BJ (cell line): ENCODE results near the gene SQSTM1. TPM values are rescaled to one million over a fixed set of nuclear protein-coding genes. Genes with fewer than 3 reads are reported as not detected.

Experiments used
- CTCF ChIA-PET: fragments of 350-600 bp; formaldehyde crosslinking; extraction: SDS; loops from one replicate; lab custom pipeline; 2021; ENCODE audit warnings: antibody characterized with exemption, inconsistent platforms; lab: Yijun Ruan, JAX
- POLR2A ChIA-PET: fragments of 300-600 bp; sonication (Branson Sonifier 250); formaldehyde crosslinking; extraction: SDS; loops from one replicate; lab custom pipeline; 2021; ENCODE audit warnings: antibody characterized with exemption; lab: Charles Lee
- DNase-seq: peaks from one replicate; pipeline ENCODE4 v3.0.0-alpha.2; 2011; ENCODE audit warnings: low read depth
- H3K27me3 ChIP-seq: 2 replicates; pipeline ENCODE4 v1.6.0; 2011; ENCODE audit warnings: low read length; ENCODE audit not compliant: control insufficient read depth, insufficient read depth
- H3K36me3 ChIP-seq: 2 replicates; pipeline ENCODE4 v1.5.1; 2011; ENCODE audit warnings: low read length; ENCODE audit not compliant: control insufficient read depth, insufficient read depth
- H3K4me3 ChIP-seq: 2 replicates; pipeline ENCODE4 v1.5.1; 2011; ENCODE audit warnings: low read depth, mild to moderate bottlenecking, control low read depth, low read length
- polyA plus RNA-seq: library from polyadenylated mRNA; depleted of rRNA; stranded (reverse); fragments of >200 nt; gene quantifications from 2 replicates; pipeline ENCODE4 v1.2.3, GENCODE V29; 2011
- TF ChIP-seq, protein P1 (sequence below): IDR thresholded peaks from 2 replicates; pipeline ENCODE4 v1.5.1; 2011; ENCODE audit warnings: low read depth, mild to moderate bottlenecking, control low read depth, inconsistent platforms, low read length, moderate library complexity; ENCODE audit not compliant: insufficient read depth

The SQSTM1 gene
- polyA plus RNA-seq, 1 experiment = 307 TPM

DNA sequence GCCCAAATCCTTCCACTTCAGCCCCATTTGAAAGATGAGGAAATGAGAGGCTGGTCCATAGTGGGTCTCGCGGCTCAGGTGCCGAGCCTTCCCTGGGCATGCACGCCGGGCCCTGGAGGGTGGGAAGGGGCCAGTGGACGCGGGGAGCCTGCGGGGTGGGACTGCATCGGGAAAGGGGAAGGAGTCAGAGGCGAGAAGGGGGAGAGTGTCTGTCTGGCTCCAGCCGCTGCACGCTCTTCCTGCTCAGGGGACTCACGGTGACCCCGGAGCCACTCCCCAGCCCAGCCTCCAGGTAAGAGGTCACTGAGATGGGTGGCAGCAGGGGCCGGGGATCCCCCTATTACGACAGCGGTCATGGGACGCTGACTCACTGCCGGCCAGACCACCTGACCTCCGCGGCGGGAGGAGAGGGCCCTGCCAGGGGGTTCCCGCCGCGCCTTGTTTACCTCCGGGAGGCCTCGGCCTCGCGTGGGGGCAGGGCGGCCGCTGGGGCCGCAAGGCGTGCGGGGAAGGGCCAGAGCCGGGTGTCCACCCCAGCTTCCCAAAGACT is 1.9 kb upstream of the SQSTM1 start:
- Histone ChIP-seq H3K4me3 (peak overlapping the region; percentile 19), H3K27me3 (no peaks in the 10 kb centered on the region), H3K36me3 (peaks cover 16% of the 10 kb centered on the region)
- ChIA-PET CTCF (no interaction called here), POLR2A (no interaction called here)
- peak; percentile 64 for DNase-seq
- TF ChIP-seq, protein P1, sequence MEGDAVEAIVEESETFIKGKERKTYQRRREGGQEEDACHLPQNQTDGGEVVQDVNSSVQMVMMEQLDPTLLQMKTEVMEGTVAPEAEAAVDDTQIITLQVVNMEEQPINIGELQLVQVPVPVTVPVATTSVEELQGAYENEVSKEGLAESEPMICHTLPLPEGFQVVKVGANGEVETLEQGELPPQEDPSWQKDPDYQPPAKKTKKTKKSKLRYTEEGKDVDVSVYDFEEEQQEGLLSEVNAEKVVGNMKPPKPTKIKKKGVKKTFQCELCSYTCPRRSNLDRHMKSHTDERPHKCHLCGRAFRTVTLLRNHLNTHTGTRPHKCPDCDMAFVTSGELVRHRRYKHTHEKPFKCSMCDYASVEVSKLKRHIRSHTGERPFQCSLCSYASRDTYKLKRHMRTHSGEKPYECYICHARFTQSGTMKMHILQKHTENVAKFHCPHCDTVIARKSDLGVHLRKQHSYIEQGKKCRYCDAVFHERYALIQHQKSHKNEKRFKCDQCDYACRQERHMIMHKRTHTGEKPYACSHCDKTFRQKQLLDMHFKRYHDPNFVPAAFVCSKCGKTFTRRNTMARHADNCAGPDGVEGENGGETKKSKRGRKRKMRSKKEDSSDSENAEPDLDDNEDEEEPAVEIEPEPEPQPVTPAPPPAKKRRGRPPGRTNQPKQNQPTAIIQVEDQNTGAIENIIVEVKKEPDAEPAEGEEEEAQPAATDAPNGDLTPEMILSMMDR = no peak

DNA sequence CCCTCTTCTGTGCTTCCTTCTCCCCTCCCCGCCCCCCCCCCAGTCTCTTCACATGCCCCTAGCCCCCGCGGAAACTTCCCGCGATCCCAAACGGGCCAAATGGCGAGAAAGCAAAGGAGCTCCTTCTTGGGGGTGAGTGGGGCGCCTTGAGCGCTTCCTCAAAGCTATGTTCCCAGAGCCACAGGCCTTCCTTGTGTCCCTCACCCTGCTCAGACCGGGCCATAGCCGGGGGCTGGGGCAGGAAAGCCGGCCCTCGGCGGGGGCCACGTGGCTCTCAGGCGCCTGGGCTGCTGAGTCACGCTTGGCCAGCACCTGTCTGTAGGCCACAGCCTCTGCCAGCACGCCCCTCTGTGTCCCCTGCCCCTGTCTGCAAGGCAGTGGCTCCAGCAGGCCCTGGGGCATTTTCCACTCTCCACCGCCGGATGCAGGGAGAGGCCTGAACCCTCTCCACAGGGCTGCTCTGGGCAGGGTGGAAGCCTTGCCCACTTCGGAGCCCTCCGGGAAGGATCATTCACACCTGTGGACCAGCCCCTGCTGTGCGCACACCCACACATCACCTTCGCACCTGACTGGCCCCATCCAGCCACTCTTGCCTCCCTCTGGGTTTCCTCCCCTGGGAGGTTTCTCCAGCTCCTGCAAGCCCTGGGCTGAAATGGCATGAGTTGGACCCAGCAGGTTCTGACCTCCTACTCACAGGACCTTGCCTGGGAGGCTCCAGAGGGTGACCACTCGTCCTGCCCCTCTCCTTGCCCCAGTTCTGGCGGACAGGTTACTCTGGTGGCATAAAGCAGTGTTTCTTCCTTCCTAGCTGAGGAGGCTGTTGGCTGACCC is 1.2 kb upstream of the SQSTM1 start:
- peak overlapping the region; percentile 99 for H3K4me3 ChIP-seq
- POLR2A ChIA-PET = interaction anchor here (1.2 kb wide), 1 partner anchor 12 kb away, joined by 3 read pairs; no protein-coding TSS in a partner anchor
- peaks cover 23% of the 10 kb centered on the region for H3K36me3 ChIP-seq
- no peaks in the 10 kb centered on the region for H3K27me3 ChIP-seq
- CTCF ChIA-PET = no interaction called here
- TF ChIP-seq, protein P1 = no peak
- DNase-seq = no peak

DNA sequence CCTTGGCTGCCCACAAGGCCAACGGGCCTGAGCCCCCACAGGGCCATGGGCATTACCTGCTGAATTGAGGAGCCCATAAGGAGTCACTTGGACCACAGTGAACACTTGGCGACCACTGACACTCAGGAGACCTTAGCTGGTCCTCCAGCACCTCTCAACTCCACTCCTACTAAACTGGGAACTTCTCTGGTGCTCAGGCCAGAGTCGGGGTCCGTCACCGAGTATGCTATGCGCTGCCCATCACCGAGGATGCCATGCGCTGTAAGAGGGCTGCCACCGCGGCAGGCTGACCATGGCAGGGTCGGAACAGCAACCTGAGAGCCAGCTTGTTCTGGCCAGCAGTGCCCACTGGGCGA is 600 bp upstream of the SQSTM1 start:
- TF ChIP-seq, protein P1 = no peak
- CTCF ChIA-PET = interaction anchor here (1.2 kb wide), 1 partner anchor 13 kb away, joined by 3 read pairs; no protein-coding TSS in a partner anchor
- DNase-seq = no peak
- H3K36me3 ChIP-seq = peaks cover 27% of the 10 kb centered on the region
- no peaks in the 10 kb centered on the region for H3K27me3 ChIP-seq
- POLR2A ChIA-PET = interaction anchor here (0.6 to 1.2 kb wide), 3 partner anchors 13 to 196 kb away, joined by 3 read pairs; no protein-coding TSS in a partner anchor
- H3K4me3 ChIP-seq = peak overlapping the region; percentile 99

DNA sequence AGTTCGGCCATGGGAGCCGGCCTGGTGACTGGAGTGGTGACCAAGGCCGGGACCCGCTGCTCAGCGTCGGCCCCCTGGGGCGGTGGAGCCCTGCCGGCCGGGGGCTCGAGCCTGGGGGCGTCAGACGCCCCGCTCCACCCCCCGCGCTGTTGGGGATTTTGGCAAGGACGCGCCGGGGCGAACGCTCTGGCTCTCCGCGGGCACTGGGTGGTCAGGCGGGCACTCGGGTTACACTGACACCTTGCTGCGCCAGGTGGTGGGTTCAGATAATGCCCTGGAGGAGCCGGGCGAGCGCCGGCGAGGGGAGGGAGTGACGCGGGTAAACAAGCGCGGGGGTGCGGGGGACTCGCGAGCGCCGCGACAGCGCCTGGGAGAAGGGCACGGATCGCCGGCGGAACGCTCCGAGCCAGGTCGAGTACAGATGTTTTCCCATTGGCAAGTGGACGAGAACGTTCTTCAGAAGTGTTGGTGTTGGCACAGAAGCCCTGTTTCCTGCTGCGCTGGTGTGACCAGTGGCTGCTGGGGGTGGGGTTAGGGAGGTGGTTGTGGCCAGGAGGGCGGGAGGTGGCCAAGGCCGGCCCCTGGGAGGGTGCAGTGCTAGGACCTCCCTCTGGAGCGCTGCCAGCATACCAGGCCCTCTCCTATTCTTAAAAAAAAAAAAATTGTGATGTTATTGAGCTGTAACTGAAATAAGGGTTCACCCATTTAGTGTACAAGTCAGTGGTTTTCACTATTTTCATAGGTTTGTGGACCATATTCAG is 773 bp downstream of the SQSTM1 start:
- Histone ChIP-seq H3K27me3 (no peaks in the 10 kb centered on the region), H3K4me3 (peak overlapping the region; percentile 99), H3K36me3 (peaks cover 37% of the 10 kb centered on the region)
- POLR2A ChIA-PET = interaction anchor here (1.0 kb wide), 2 partner anchors 11 to 198 kb away, joined by 3 read pairs; no protein-coding TSS in a partner anchor
- peak; percentile 60 for DNase-seq
- TF ChIP-seq, protein P1 = no peak
- CTCF ChIA-PET = interaction anchor here (0.5 to 1.7 kb wide), 4 partner anchors 12 to 199 kb away, joined by 3 to 7 read pairs (median 4); no protein-coding TSS in a partner anchor
